ENCODE measurements around the gene SDCBP2.
"Not testable (repeated sequence)": the region's sequence is repeated elsewhere in the genome, so short reads cannot be mapped to it uniquely, and the experiment has no call there.

Gene SDCBP2

DNA sequence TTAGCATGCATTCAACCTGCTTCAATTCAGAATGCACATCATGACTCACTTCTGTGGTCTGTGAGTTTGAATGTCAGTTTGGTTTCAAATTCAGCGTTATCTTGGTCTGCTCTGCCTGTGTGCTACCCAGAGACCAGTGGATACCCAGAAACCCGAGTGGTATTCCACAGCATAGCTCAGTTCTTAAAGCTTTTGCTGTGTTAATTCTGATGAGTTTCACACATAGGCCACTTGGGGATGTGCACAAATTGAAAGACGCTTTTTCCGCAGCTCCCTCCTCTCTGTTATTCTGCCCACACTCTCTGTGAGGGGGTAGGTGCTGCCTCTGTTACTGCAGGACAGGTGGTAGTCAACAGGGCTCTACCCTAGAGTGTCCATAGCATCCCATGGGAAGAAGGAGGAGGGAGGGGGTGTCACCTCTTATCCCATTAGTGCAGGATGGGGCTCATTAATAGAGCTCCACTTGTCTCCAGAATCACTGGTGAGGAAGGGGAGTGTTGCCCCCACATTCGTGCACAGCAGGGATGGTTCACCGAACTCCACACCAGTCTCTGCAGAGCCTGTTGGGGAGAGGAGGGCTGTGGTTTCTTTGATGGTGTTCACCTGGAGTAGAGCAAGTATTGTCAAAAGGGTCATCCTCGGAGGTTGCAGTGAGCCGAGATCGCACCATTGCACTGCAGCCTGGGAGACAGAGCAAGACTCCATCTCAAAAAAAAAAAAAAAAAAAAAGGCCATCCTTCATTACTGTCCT, 29.2 kb upstream of the SDCBP2 start:
- no peak for DNase-seq (ENCODE audit: low read depth)

DNA sequence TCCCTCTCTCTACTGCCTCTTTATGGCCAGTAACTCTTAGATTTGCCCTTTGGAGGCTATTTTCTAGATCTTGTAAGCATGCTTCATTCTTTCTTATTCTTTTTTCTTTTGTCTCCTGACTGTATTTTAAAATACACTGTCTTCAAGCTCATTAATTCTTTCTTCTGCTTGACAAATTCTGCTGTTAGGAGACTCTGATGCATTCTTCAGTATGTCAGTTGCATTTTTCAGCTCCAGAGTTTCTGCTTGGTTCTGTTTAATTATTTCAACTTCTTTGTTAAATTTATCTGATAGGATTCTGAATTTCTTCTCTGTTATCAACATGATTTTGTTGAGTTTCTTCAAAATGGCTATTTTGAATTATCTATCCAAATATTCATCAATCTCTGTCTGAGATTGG, 25.0 kb upstream of the SDCBP2 start:
- no peak for DNase-seq (ENCODE audit: low read depth)

DNA sequence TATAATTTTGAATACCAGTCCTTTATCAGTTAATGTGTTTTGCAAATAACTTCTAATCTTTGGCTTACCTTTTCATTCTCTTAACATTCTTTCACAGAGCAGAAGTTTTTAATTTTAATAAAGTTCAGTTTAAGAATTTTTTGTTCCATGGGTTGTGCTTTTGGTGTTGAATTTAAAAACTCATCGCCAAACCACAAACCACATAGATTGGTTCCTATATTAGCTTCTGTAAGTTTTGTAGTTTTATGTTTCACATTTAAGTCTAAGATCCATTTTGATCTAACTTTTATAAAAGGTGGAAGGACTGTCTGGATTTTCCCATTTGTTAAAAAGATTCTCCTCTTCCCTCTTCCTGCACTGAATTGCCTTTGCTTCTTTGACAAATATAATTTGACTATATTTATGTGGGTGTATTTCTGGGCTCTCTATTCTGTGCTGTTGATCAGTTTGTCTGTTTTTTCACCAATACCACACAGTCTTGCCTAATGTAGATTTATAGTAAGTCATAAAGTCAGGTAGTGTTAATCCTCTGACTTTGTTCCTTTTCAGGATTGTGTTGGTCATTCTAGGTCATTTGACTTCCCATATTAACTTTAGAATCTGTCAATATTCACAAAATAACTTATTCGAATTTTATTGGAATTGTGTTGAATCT, 17.5 kb upstream of the SDCBP2 start:
- DNase-seq (ENCODE audit: low read depth) = no peak

DNA sequence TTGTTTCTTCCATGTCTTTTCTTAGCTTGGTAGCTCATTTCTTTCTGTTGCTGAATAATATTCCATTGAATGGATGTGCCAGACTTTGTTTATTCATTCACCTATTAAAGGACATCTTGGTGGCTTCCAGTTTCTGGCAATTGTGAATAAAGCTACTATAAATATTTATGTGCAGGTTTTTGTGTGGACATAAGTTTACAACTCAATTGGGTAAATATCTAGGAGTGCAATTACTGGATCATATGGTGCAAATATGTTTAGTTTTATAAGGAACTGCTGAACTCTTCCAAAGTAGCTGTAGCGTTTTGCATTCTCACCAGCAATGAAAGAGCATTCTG, 16.8 kb upstream of the SDCBP2 start:
- DNase-seq (ENCODE audit: low read depth) = no peak

DNA sequence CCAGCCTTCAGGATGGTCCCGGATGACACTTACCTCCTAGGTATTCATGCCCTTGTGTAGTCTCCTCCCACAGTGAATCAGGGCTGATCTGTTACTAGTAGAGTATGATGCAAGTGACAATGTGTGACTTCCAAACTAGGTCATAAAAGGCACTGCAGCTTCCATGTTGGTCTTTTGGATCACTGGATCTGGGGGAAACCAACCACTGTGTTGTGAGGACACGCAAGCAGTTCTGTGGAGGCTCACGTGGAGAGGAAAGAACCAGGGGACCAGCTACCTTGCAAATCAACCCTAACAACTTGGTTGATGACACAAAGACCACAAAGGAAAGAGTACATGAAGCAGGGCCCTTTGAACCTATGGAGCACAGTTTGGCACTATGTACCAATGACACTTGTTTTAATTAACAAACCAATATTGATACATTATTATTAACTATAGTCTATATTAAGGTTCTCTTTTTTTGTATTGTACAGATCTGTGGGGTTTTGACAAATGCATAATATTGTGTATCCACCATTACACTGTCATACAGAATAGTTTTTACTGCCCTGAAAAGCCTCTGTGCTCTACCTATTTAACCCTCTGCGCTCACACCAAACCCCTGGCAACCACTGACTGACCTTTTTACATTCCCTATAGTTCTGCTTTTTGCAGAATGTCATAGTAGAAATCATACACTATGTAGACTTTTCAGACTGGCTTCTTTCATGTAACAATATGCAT, 16.3 kb upstream of the SDCBP2 start:
- no peak for DNase-seq (ENCODE audit: low read depth)

DNA sequence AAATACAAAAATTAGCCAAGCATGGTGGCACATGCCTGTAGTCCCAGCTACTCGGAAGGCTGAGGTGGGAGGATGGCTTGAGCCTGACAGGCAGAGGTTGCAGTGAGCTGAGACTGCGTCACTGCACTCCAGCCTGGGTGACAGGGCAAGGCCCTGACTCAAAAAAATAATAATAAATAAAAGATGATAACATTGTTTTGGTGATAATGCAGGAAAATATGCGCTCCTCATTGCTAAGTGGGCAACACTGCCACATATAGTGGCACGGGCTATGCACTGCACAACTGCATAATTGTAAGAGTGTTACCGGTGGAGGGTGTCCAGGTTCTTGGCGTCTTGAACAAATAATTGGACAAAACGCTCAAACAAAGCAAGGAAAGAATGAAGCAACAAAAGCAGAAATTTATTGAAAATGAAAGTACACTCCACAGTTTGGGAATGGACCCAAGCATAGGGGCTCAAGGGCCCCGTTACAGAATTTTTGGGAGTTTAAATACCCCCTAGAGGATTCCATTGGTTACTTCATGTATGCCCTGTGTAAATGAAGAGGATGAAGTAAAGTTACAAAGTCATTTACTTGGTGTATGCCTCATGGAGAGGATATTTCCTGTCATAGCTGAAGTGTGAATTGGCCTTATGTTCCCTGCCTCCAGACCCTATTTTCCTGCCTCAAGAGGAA, 14.6 kb upstream of the SDCBP2 start:
- DNase-seq (ENCODE audit: low read depth) = not testable (repeated sequence)

DNA sequence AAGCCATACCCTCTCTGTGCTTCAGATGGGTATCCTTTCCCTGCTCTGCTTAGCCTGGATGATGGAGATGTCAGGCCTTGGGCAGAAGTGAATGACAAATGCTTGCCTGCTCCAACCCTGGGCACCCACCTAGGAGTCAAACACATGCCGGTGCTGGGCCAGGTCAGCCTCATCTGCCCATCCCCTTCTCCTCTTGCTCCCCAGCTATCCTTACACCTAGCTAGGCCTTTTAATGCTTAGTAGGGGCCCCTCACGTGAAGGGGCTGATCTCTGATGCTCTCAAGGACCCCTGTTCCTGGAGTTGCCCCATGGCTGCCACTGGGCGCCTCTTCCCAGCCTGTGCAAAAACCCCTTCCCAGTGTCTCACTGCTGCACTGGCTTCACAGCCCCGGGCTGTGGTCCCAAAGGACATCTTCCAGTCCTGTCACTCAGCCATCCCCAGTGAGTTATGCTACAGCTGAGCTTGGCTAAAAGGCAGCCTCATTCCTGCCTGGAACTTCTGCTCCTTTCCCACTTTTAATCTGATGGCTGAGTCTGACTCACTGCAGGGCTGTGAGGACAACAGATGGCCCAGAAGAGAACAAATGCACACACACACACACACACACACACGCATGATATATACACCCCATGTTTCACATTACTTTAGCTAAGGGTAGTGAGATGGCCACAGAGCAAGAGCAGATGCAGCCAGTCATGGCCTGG, 12.8 kb upstream of the SDCBP2 start:
- DNase-seq (ENCODE audit: low read depth) = no peak

DNA sequence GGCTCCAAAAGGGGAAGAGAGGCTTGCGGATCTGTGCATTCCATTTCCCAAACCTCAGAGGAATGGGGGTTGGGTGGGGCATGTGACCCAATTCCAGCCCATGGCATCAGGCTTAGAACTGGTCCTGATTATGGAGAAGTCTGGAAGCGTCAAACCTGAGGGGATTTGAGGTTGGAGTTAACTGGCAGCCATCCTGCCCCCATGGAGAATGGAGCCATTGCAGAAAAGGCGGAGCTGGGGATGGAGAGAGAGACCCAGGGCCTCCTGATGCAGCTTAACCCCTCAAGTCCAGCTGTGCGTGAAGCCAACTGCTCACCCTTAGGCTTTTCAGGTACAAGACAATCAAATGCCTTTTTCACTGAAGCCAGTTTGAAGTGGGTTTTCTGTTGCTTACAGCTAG, 9.9 kb upstream of the SDCBP2 start:
- DNase-seq (ENCODE audit: low read depth) = no peak

DNA sequence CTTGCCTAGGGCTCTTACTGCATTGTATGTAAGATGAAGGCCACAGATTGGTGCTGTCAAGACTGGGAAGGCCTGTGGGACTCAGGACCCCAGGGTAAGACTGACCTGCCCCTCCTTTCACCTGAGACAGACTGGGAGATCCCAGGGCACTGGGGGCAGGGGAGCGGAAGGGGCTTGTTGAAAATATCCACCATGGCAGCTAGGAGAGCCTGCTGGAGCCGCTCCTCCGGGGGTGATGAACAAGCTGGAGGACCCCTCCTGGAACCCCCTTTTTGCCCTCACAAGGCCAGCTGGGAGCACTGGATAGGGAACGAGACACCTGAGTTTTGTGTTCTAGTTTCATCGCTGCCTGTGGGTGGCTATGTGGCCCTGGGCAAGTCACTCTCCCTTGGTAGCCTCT, 9.2 kb upstream of the SDCBP2 start:
- no peak for DNase-seq (ENCODE audit: low read depth)

DNA sequence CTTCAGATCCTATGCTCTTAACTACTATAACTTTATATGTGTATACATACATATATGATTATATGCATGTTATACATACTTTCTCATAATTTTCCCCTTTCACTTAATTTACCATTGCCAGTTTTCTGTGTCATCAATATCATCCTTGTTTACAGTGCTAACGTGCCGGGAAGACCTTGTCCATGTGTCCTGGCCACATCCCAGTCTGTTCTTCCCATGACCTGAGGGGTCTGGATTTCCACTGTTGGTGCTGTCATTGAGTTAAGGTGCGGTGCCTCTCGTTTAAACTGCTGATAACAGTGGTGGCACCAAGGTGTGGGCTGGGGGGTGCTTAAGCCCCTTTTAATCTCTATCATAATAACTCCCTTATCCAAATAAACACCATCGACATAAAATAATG, 8.5 kb upstream of the SDCBP2 start:
- DNase-seq (ENCODE audit: low read depth) = no peak

DNA sequence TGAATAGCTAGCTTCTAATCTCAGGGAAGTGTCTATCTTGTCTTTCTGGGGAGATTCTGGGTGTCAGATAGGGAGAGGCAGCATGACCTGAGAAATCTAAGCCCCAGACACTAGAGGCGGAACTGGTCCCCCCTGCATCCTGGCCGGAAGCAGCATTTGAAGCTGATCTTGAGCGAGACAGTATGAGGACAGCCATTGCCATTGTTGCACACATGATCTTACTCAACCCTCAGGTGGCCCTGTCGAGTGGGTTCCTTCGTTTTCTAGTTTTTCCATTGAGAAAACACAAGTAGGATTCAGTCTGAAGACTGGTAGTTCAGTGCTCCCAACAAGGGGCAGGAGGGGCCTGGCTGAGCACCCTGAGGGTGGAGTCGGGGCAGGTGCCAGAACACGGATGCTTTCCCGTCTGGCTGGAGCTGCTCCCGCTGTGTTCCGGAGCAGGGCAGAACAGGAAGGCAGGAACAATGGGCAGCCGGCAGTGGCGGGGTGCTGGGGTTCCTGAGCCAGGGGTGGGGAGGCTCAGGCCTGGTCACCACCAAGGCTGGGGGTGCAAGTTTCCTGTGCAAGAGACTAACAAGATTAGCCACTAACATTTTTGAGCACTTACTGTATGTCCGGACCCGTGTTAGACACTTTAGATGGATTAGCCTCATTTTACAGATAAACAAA, 7.9 kb upstream of the SDCBP2 start:
- DNase-seq (ENCODE audit: low read depth) = no peak

DNA sequence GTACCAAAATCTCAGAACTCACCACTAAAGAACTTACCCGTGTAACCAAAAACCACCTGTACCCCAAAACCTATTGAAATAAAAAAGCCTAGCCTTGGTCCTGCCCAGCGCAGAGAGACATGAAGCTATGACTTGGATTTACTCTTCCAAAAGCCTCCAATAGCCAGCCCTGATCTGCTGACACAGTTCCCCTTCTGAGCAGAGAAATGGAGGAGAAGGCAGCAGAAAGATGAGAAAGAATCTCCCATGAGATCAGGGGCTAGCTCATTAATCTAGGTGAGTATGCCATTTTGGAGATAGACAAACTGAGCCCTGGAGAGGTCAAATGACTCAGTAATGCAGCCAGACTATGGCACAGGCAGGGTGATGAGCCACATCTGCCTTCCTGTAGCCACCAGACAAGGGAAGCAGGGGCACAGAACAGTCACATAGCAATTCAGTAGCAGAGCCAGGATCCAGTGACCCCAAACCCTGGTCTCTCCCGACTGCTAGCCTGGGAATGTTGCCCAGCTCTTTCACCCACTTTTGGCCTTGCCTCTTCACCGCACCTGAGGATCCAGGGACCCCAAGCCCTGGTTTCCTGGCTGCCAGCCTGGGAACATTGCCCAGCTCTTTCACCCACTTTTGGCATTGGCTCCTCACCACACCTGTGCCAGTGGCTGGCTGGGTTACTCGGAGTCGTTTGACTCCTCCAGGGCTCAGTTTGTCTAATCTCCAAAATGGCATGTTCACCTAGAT, 7.2 kb upstream of the SDCBP2 start:
- DNase-seq (ENCODE audit: low read depth) = no peak

DNA sequence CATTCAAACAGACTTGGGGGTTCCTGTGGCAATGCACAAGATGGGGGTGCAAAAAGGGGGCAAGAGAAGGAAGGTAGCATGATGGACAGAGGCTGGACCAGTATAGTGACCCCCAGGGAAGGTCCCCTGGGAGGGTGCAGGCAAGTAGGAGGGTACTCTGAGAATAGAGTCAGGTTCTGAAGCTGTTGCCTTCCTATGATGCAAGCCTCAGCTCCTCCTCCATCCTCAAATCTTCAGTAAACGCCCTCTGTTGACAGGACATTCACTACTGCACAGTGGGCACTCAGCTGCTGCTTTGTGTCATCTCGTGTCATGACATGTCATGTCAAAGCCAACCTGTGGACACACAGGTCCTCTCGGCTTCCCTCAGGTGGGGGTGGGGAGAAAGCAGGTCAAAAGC, 5.8 kb upstream of the SDCBP2 start:
- DNase-seq (ENCODE audit: low read depth) = no peak

DNA sequence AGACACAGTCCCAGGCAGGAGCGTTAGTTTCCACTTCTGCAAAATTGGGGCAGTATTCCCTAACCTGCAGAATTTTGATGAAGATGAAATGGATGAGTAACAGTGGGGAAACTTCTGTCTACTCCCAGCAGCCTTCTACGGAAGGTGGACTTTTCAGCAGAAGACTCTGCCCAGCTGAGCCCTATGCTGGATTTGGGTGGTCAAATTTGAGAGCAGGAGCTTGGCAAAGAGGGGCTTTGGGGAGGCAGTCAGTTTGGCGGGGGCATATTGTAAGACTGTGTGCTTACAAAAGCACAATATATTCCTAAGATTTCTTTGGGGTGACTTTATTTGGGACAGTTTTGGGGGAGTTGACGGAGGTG, 5.4 kb upstream of the SDCBP2 start:
- no peak for DNase-seq (ENCODE audit: low read depth)

DNA sequence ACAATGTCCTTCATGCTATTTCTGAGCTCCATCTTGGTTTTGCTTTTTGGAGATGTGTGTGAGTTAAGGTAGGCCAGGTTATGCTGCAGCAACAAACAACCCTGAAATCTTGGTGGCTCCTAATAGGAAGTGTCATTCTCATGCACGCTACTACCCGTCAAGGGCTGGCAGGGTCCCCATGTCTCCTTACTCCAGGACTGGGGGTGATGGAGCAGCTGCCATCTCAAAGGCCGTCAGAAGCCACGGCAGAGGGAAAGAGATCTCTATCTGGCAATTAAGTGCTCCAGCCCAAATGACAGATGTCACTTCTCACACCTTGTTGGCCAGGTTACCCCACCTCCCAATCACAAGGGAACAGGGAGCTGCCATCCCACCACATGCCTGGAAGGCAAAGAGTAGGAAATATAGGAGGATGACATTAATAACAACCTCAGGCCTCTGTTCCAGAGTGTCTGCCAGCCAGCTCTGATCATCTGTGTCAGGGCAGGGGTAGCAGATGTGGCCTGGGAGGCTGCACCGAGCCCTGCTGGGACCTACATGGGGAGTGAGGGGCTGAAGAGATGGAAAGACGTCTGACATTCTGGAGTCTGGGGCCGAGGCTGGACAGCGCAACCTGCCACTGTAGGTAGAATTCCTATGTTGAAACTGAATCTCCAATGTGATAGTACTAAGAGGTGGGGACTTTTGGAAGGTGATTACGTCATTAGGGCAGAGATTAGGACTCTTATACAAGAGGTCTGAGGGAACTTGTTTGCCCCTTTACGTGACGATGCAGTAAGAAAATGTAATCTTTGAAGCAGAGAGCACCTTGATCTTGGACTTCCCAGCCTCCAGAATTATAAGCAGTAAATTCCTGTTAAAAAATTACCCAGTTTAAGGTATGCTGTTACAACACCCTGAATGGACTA, 4.8 kb upstream of the SDCBP2 start:
- no peak for DNase-seq (ENCODE audit: low read depth)

DNA sequence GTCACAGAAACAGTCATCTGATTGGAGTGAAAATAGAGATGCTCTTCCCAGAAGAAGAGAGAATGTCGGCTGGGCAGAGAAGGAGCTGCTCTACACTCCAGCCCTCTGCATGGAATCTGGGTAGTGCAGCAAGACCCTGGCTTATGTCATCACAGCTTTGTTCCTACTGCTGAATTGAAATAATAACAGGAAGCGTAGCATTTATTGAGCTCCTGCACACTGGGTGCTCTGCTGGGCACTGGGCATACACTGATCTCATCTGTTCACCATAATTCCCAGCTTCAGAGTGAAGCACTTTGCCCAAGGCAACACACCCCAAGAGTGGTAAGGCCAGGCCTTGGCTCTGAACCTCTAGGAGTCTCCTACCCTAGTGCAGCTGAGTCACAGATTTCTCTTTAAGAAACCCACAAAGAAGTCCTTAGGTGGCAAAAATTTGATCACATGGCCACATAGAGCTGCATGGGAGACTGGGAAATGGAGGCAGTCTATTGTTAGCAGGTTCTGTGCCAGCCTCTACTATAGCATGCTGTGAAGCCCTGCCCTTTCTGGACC, 3.9 kb upstream of the SDCBP2 start:
- no peak for DNase-seq (ENCODE audit: low read depth)

DNA sequence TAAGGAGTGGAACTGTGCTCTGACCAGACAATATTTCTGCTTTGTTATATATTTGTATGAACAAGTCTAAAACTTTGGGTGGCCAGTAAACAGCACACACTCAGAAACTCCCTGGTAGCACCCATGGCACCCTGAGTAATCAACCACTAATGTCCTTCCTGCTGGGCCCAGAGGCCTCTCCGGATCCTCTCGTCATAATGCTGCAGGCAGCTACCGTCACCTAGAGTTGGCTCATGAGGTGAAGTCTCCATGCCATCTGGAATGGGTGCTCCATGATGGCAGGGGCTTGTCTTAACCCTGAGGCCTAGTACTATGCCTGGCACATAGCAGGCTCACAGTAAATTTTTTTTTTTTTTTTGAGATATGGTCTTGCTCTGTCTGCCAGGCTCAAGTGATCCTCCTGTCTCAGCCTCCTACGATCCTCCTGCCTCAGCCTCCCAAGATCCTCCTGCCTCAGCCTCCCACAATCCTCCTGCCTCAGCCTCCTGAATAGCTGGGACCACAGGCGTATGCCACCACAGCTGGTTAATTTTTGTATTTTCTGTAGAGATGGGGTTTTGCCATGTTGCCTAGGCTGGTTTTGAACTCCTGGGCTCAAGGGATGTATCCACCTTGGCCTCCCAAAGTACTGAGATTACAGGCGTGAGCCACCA, 3.0 kb upstream of the SDCBP2 start:
- no peak for DNase-seq (ENCODE audit: low read depth)

DNA sequence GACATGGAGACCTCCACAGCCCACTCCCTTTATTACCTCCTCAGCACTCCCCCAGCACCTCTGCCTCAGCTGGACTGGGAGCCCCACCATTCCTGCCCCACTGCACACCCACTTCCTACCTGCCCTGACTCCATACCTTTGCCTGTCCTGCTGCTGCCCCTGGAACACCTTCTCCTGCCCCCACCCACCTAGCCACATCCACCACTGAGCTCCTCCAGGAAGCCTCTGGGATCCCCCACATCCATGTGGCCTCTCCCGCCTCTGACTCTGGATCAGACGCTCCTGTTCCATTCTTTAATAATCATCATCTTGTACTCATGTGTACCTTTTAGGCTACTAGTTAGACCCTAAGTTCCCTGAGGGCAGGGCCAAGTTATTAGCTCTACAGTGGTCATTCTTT, 2.2 kb upstream of the SDCBP2 start:
- no peak for DNase-seq (ENCODE audit: low read depth)
